ENCODE results near the gene RGCC.

Gene RGCC

GRCh38 chr13:41515491-41516139, 58.3 kb downstream of the RGCC start:
- TF ChIP-seq POLR2AphosphoS5 (IDR thresholded peaks at IDR 0.05; ENCODE audit: low read depth, low read length) (no peak), TAF1 (IDR thresholded peaks at IDR 0.05; ENCODE audit: borderline replicate concordance, insufficient read depth, low read length) (no peak), SIN3A (IDR thresholded peaks at IDR 0.05; ENCODE audit: borderline replicate concordance, insufficient read depth, low read length) (no peak), FOXP2 (optimal IDR thresholded peaks at IDR 0.05; ENCODE audit: borderline replicate concordance, extremely low read depth, extremely low read length, insufficient read depth) (no peak)
- TF ChIP-seq, protein P1, sequence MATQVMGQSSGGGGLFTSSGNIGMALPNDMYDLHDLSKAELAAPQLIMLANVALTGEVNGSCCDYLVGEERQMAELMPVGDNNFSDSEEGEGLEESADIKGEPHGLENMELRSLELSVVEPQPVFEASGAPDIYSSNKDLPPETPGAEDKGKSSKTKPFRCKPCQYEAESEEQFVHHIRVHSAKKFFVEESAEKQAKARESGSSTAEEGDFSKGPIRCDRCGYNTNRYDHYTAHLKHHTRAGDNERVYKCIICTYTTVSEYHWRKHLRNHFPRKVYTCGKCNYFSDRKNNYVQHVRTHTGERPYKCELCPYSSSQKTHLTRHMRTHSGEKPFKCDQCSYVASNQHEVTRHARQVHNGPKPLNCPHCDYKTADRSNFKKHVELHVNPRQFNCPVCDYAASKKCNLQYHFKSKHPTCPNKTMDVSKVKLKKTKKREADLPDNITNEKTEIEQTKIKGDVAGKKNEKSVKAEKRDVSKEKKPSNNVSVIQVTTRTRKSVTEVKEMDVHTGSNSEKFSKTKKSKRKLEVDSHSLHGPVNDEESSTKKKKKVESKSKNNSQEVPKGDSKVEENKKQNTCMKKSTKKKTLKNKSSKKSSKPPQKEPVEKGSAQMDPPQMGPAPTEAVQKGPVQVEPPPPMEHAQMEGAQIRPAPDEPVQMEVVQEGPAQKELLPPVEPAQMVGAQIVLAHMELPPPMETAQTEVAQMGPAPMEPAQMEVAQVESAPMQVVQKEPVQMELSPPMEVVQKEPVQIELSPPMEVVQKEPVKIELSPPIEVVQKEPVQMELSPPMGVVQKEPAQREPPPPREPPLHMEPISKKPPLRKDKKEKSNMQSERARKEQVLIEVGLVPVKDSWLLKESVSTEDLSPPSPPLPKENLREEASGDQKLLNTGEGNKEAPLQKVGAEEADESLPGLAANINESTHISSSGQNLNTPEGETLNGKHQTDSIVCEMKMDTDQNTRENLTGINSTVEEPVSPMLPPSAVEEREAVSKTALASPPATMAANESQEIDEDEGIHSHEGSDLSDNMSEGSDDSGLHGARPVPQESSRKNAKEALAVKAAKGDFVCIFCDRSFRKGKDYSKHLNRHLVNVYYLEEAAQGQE (IDR thresholded peaks at IDR 0.05; ENCODE audit: insufficient read depth in 1 of 2, low read depth in 2 of 2, low read length in 2 of 2), result no peak

DNA sequence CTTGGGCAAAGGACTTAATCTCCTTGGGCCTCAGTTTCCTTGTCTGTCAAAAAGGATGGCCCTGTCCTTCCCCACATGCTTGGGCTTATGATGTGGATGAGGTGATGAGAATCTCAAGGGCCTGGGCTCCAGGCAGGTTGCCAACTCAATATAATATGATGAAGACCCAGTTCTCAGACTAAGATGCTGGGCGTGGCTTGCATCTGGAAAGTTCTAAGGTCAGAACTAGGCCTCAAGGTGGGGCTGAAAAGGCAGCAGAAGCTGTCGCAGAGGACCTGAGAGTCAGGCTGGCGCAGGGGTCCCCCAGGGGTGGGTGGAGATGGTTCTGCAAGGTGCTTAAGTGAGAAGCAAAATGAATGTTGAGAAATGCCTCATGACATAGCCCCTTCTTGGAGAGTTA, 58.8 kb downstream of the RGCC start:
- TF ChIP-seq SIN3A (IDR thresholded peaks at IDR 0.05; ENCODE audit: borderline replicate concordance, insufficient read depth, low read length) (no peak), FOXP2 (optimal IDR thresholded peaks at IDR 0.05; ENCODE audit: borderline replicate concordance, extremely low read depth, extremely low read length, insufficient read depth) (no peak), POLR2AphosphoS5 (IDR thresholded peaks at IDR 0.05; ENCODE audit: low read depth, low read length) (no peak), TAF1 (IDR thresholded peaks at IDR 0.05; ENCODE audit: borderline replicate concordance, insufficient read depth, low read length) (no peak)
- TF ChIP-seq, protein P1 (IDR thresholded peaks at IDR 0.05; ENCODE audit: insufficient read depth in 1 of 2, low read depth in 2 of 2, low read length in 2 of 2), result no peak

DNA sequence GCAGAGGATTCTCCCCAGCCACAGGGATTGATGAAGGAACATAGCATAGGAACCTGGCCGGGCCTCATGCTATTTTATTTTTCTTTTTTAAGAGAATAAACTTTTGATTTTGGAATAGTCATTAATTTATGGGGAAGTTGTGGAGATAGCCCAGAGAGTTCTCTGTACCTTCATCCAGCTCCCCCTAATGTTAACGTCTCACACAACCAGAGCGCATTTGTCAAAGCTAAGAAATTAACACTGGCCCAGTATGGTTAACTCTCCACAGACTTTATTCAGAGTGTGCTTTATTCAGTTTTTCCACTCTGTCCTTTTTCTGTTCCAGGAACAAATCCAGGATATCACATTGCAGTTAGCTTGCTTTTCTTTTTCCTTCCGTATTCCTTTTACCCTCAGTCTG, 59.4 kb downstream of the RGCC start:
- TF ChIP-seq FOXP2 (optimal IDR thresholded peaks at IDR 0.05; ENCODE audit: borderline replicate concordance, extremely low read depth, extremely low read length, insufficient read depth), result no peak
- TF ChIP-seq SIN3A (IDR thresholded peaks at IDR 0.05; ENCODE audit: borderline replicate concordance, insufficient read depth, low read length), result no peak
- TF ChIP-seq, protein P1 (IDR thresholded peaks at IDR 0.05; ENCODE audit: insufficient read depth in 1 of 2, low read depth in 2 of 2, low read length in 2 of 2), result no peak
- TF ChIP-seq POLR2AphosphoS5 (IDR thresholded peaks at IDR 0.05; ENCODE audit: low read depth, low read length), result no peak
- TF ChIP-seq TAF1 (IDR thresholded peaks at IDR 0.05; ENCODE audit: borderline replicate concordance, insufficient read depth, low read length), result no peak

- no peak for TF ChIP-seq TAF1 (IDR thresholded peaks at IDR 0.05; ENCODE audit: borderline replicate concordance, insufficient read depth, low read length)
- no peak for TF ChIP-seq SIN3A (IDR thresholded peaks at IDR 0.05; ENCODE audit: borderline replicate concordance, insufficient read depth, low read length)
- TF ChIP-seq FOXP2 (optimal IDR thresholded peaks at IDR 0.05; ENCODE audit: borderline replicate concordance, extremely low read depth, extremely low read length, insufficient read depth), result no peak
- TF ChIP-seq, protein P1 (IDR thresholded peaks at IDR 0.05; ENCODE audit: insufficient read depth in 1 of 2, low read depth in 2 of 2, low read length in 2 of 2), result no peak
- TF ChIP-seq POLR2AphosphoS5 (IDR thresholded peaks at IDR 0.05; ENCODE audit: low read depth, low read length), result no peak
Measured at GRCh38 chr13:41520016-41520659, 62.8 kb downstream of the RGCC start.
